Left lung (tissue), 10 donors: Measurements from ENCODE around the gene UBE2Q1. TPM values are rescaled to one million over a fixed set of nuclear protein-coding genes. Genes with fewer than 3 reads are reported as not detected.

Experiments used
- ATAC-seq: fragments of 200-7000 bp; cut with Tn5 transposase; one replicate; pipeline ENCODE4 v1.9.1; 2020; ENCODE audit warnings: moderate library complexity
- DNase-seq, 4 donors: peaks; one replicate each; pipeline ENCODE4 v3.0.0-alpha.2; 2013 to 2020
- H3K27ac ChIP-seq, 2 donors: fragments of 200-600 bp; sonication (generic) in 1 of 2; one replicate each; pipeline versions ENCODE4 v1.5.0 to v1.8.0; 2020 to 2021
- H3K27me3 ChIP-seq, 2 donors: fragments of 200-600 bp; sonication (generic) in 1 of 2; one replicate each; pipeline versions ENCODE4 v1.5.0 to v1.8.0; 2020 to 2021
- H3K36me3 ChIP-seq, 2 donors: fragments of 200-600 bp; sonication (generic) in 1 of 2; one replicate each; pipeline versions ENCODE4 v1.5.0 to v1.8.0; 2020 to 2021
- H3K4me1 ChIP-seq, 2 donors: fragments of 200-600 bp; one replicate each; pipeline ENCODE4 v1.8.0; 2021
- H3K4me3 ChIP-seq, 2 donors: fragments of 200-600 bp; sonication (generic) in 1 of 2; one replicate each; pipeline versions ENCODE4 v1.5.0 to v1.8.0; 2020 to 2021; ENCODE audit warnings: mild to moderate bottlenecking in 1 of 2
- H3K9me3 ChIP-seq, 2 donors: fragments of 200-600 bp; sonication (generic) in 1 of 2; one replicate each; pipeline versions ENCODE4 v1.5.0 to v1.8.0; 2020 to 2021
- CTCF ChIP-seq, 2 donors: fragments of 200-600 bp; sonication (generic) in 1 of 2; IDR thresholded peaks; one replicate each; pipeline versions ENCODE4 v1.5.0 to v1.8.0; 2021; ENCODE audit warnings: antibody characterized with exemption in 2 of 2
- intact Hi-C, 2 donors: fragments of 100-400 bp; cut with DNase I; formaldehyde crosslinking; loops; one replicate each; pipeline versions ENCODE4 v1.11.2 to v1.14.2; 2022
- polyA plus RNA-seq, 6 donors: library from polyadenylated mRNA; unstranded; fragments of 120-200 nt; gene quantifications; one replicate each; pipeline ENCODE4 v1.2.1, GENCODE V29; 2013; ENCODE audit not compliant: insufficient read length in 6 of 6
- total RNA-seq, 2 donors: library from RNA; stranded (reverse); fragmentation: NEBNext Ultra II Directional; extraction: Animal tissue kit (Norgen Biotek cat#: 25700); gene quantifications; one replicate each; pipeline ENCODE4 v1.2.1, GENCODE V29; 2021
- donor health status: DM: no; HTN: yes; CAD: no.
- donor health status: DM: no; HTN: no; CAD: no.

Gene UBE2Q1
- total and polyA plus RNA-seq, 8 donors = 87.0 to 104 (median 100) TPM

- Histone ChIP-seq H3K27me3 (peaks cover 0 to 56% of the 10 kb centered on the region in 2 donors), H3K27ac (no peak overlapping the region)
- ATAC-seq = no peak
These were observed 59.0 kb downstream of the UBE2Q1 start for GRCh38 chr1:154499446-154499845.

More at GRCh38 chr1:154499446-154499845, 59.0 kb downstream of the UBE2Q1 start:
- no peak for TF ChIP-seq CTCF (IDR thresholded peaks at IDR 0.05)
- H3K4me3 ChIP-seq = peak overlapping the region in 1 of 2 donors; percentile 54
- intact Hi-C loops = no loop called here
- H3K4me1 ChIP-seq = peaks cover 0 to 59% of the 10 kb centered on the region in 2 donors
- peaks cover 0 to 4% of the 10 kb centered on the region in 2 donors for H3K36me3 ChIP-seq
- H3K9me3 ChIP-seq = no peaks in the 10 kb centered on the region
- DNase-seq = no peak

Other genes with a start within 250 kb of the UBE2Q1 start
- under 1 TPM; 0.20 to 0.34 TPM for gene AQP10, start 237.6 kb downstream of the UBE2Q1 start, total RNA-seq
- gene AQP10, start 237.6 kb downstream of the UBE2Q1 start, polyA plus RNA-seq = under 1 TPM; 0.13 to 0.31 (median 0.23) TPM
- gene ATP8B2, start 233.1 kb downstream of the UBE2Q1 start, total RNA-seq = 10 to 100 TPM; 35.2 to 36.6 TPM
- gene ATP8B2, start 233.1 kb downstream of the UBE2Q1 start, polyA plus RNA-seq = 10 to 100 TPM; 32.9 to 41.9 (median 36.9) TPM
- gene IL6R, start 153.3 kb downstream of the UBE2Q1 start, total RNA-seq = 10 to 100 TPM; 45.0 to 65.3 TPM
- 1 to 10 TPM; 4.5 to 8.2 (median 5.4) TPM for gene IL6R, start 153.3 kb downstream of the UBE2Q1 start, polyA plus RNA-seq
- 1 to 10 TPM; 3.8 to 5.0 TPM for gene TDRD10, start 56.4 kb downstream of the UBE2Q1 start, total RNA-seq
- 1 to 10 TPM; 3.1 to 3.7 (median 3.4) TPM for gene TDRD10, start 56.4 kb downstream of the UBE2Q1 start, polyA plus RNA-seq
- 10 to 100 TPM; 17.7 to 25.3 TPM for gene SHE, start 56.2 kb downstream of the UBE2Q1 start, total RNA-seq
- gene SHE, start 56.2 kb downstream of the UBE2Q1 start, polyA plus RNA-seq = 10 to 100 TPM; 19.5 to 25.3 (median 21.2) TPM
- under 1 TPM in 1 of 2 donors, not detected in 1; 0.09 TPM for gene CHRNB2, start 9.1 kb upstream of the UBE2Q1 start, total RNA-seq
- gene CHRNB2, start 9.1 kb upstream of the UBE2Q1 start, polyA plus RNA-seq = 1 to 10 TPM in 2 of 6 donors, under 1 TPM in 4; 0.27 to 1.8 (median 0.59) TPM
- 100 to 1,000 TPM; 168 to 197 TPM for gene ADAR, start 49.5 kb upstream of the UBE2Q1 start, total RNA-seq
- 100 to 1,000 TPM; 136 to 154 (median 148) TPM for gene ADAR, start 49.5 kb upstream of the UBE2Q1 start, polyA plus RNA-seq